WTC11 (cell line): Measurements from ENCODE around the gene TET3. TPM values are rescaled to one million over a fixed set of nuclear protein-coding genes. Genes with fewer than 3 reads are reported as not detected.

Experiments used
- ATAC-seq: fragments of 200-7000 bp; cut with Tn5 transposase; 2 replicates; pipeline ENCODE4 v1.10.0; 2021; ENCODE audit warnings: mild to moderate bottlenecking, moderate library complexity
- CTCF ChIA-PET: fragments of 300-600 bp; sonication (Branson Sonifier 250); formaldehyde crosslinking; loops from one replicate; lab custom pipeline; 2021; ENCODE audit warnings: antibody characterized with exemption; lab: Charles Lee
- POLR2A ChIA-PET: fragments of 350-600 bp; sonication (Branson Sonifier 250); formaldehyde crosslinking; loops from one replicate; lab custom pipeline; 2021; ENCODE audit warnings: antibody characterized with exemption; lab: Charles Lee
- DNase-seq: peaks from one replicate; pipeline ENCODE4 v3.0.0; 2021; ENCODE audit warnings: low spot score
- H3K27ac Mint-ChIP-seq: 2 replicates; pipeline ENCODE4 v1.8.0; 2021; ENCODE audit warnings: mixed read lengths
- H3K27me3 Mint-ChIP-seq: 2 replicates; pipeline ENCODE4 v1.8.0; 2021; ENCODE audit warnings: low read depth, mild to moderate bottlenecking, moderate library complexity, mixed read lengths
- H3K36me3 Mint-ChIP-seq: 2 replicates; pipeline ENCODE4 v1.8.0; 2021; ENCODE audit warnings: mixed read lengths
- H3K4me1 Mint-ChIP-seq: 2 replicates; pipeline ENCODE4 v1.8.0; 2022; ENCODE audit warnings: mixed read lengths
- H3K4me3 Mint-ChIP-seq: 2 replicates; pipeline ENCODE4 v1.8.0; 2021; ENCODE audit warnings: mild to moderate bottlenecking, moderate library complexity, mixed read lengths
- H3K9me3 Mint-ChIP-seq: 2 replicates; pipeline ENCODE4 v1.8.0; 2021; ENCODE audit warnings: mixed read lengths
- ATF3 ChIP-seq: sonication (generic); formaldehyde crosslinking; conservative IDR thresholded peaks from 2 replicates; pipeline ENCODE4 v1.8.1; 2022; ENCODE audit warnings: mild to moderate bottlenecking, missing genetic modification reagents
- CBFB ChIP-seq: sonication (generic); formaldehyde crosslinking; IDR thresholded peaks from 2 replicates; pipeline ENCODE4 v1.8.1; 2022; ENCODE audit warnings: mild to moderate bottlenecking, low read depth, missing genetic modification reagents
- E2F4 ChIP-seq: sonication (generic); formaldehyde crosslinking; IDR thresholded peaks from 2 replicates; pipeline ENCODE4 v1.8.1; 2022; ENCODE audit warnings: low read depth, mild to moderate bottlenecking, moderate library complexity, missing genetic modification reagents, borderline replicate concordance
- HMGA2 ChIP-seq: fragments of 250-450 bp; sonication (Bioruptor Pico); IDR thresholded peaks from 2 replicates; pipeline ENCODE4 v1.4.0; 2021; ENCODE audit warnings: mild to moderate bottlenecking, moderate library complexity
- HMGXB4 ChIP-seq: sonication (generic); formaldehyde crosslinking; IDR thresholded peaks from 2 replicates; pipeline ENCODE4 v1.8.1; 2023; ENCODE audit warnings: mild to moderate bottlenecking, moderate library complexity, missing genetic modification reagents
- KAT7 ChIP-seq: sonication (generic); formaldehyde crosslinking; IDR thresholded peaks from 2 replicates; pipeline ENCODE4 v1.8.1; 2023; ENCODE audit warnings: missing genetic modification reagents, mild to moderate bottlenecking, borderline replicate concordance
- MAX ChIP-seq: sonication (generic); formaldehyde crosslinking; IDR thresholded peaks from 2 replicates; pipeline ENCODE4 v1.8.0; 2022; ENCODE audit warnings: mild to moderate bottlenecking, missing genetic modification reagents
- MLX ChIP-seq: sonication (generic); formaldehyde crosslinking; IDR thresholded peaks from 2 replicates; pipeline ENCODE4 v1.8.1; 2023; ENCODE audit warnings: mild to moderate bottlenecking, missing genetic modification reagents, moderate library complexity
- MYBL2 ChIP-seq: sonication (generic); formaldehyde crosslinking; IDR thresholded peaks from 2 replicates; pipeline ENCODE4 v1.8.1; 2023; ENCODE audit warnings: mild to moderate bottlenecking, moderate library complexity, missing genetic modification reagents
- NFE2L1 ChIP-seq: sonication (generic); formaldehyde crosslinking; IDR thresholded peaks from 2 replicates; pipeline ENCODE4 v1.8.1; 2023; ENCODE audit warnings: missing genetic modification reagents
- NFYB ChIP-seq: sonication (generic); formaldehyde crosslinking; conservative IDR thresholded peaks from 2 replicates; pipeline ENCODE4 v1.8.0; 2022; ENCODE audit warnings: low read depth, missing genetic modification reagents
- PRRX2 ChIP-seq: fragments of 250-450 bp; sonication (Bioruptor Pico); IDR thresholded peaks from 2 replicates; pipeline ENCODE4 v1.8.0; 2021; ENCODE audit warnings: mild to moderate bottlenecking
- TP53 ChIP-seq: sonication (generic); formaldehyde crosslinking; IDR thresholded peaks from 2 replicates; pipeline ENCODE4 v1.8.1; 2023; ENCODE audit warnings: mild to moderate bottlenecking, missing genetic modification reagents
- USF1 ChIP-seq: sonication (generic); formaldehyde crosslinking; IDR thresholded peaks from 2 replicates; pipeline ENCODE4 v1.8.0; 2022; ENCODE audit warnings: mild to moderate bottlenecking, missing genetic modification reagents
- ZBTB21 ChIP-seq: sonication (generic); formaldehyde crosslinking; IDR thresholded peaks from 2 replicates; pipeline ENCODE4 v1.8.1; 2023; ENCODE audit warnings: mild to moderate bottlenecking, missing genetic modification reagents, borderline replicate concordance
- ZBTB43 ChIP-seq: sonication (generic); formaldehyde crosslinking; IDR thresholded peaks from 2 replicates; pipeline ENCODE4 v1.8.1; 2023; ENCODE audit warnings: mild to moderate bottlenecking, missing genetic modification reagents
- ZNF138 ChIP-seq: sonication (generic); formaldehyde crosslinking; conservative IDR thresholded peaks from 2 replicates; pipeline ENCODE4 v1.8.1; 2022; ENCODE audit warnings: mild to moderate bottlenecking, moderate library complexity, missing genetic modification reagents
- ZNF232 ChIP-seq: sonication (generic); formaldehyde crosslinking; IDR thresholded peaks from 2 replicates; pipeline ENCODE4 v1.8.0; 2022; ENCODE audit warnings: mild to moderate bottlenecking, missing genetic modification reagents
- ZNF263 ChIP-seq: sonication (generic); formaldehyde crosslinking; IDR thresholded peaks from 2 replicates; pipeline ENCODE4 v1.8.1; 2022; ENCODE audit warnings: low read depth, mild to moderate bottlenecking, moderate library complexity, missing genetic modification reagents
- ZNF425 ChIP-seq: fragments of 250-450 bp; sonication (Bioruptor Pico); conservative IDR thresholded peaks from 2 replicates; pipeline ENCODE4 v1.9.0; 2021; ENCODE audit warnings: mild to moderate bottlenecking
- ZNF512 ChIP-seq: sonication (generic); formaldehyde crosslinking; IDR thresholded peaks from 2 replicates; pipeline ENCODE4 v1.8.1; 2022; ENCODE audit warnings: missing genetic modification reagents, borderline replicate concordance
- ZNF671 ChIP-seq: fragments of 250-450 bp; sonication (Bioruptor Pico); IDR thresholded peaks from 2 replicates; pipeline ENCODE4 v1.8.0; 2021; ENCODE audit warnings: mild to moderate bottlenecking
- total RNA-seq: library from RNA; stranded (reverse); gene quantifications from 3 replicates; pipeline ENCODE4 v1.2.3, GENCODE V29; 2021

Gene TET3
- total RNA-seq, 1 experiment from 2014 or later, result 19.3 TPM

GRCh38 chr2:73968357-73968937 lies 16.3 kb upstream of the TET3 start (continued):
- TF ChIP-seq ATF3 (CRISPR knock-in tag) (no peak), MAX (CRISPR knock-in tag) (no peak)
- TF ChIP-seq, all 79 proteins: peak for 0

- CTCF ChIA-PET, result interaction anchor here (0.5 to 0.7 kb wide), 2 partner anchors 108 to 151 kb away, joined by 4 to 5 read pairs; no protein-coding TSS in a partner anchor
- TF ChIP-seq NFYB (CRISPR knock-in tag), result no peak
- no peak for TF ChIP-seq USF1 (CRISPR knock-in tag)
- no peak for TF ChIP-seq MLX (CRISPR knock-in tag)
- TF ChIP-seq E2F4 (CRISPR knock-in tag), result no peak
- TF ChIP-seq KAT7 (CRISPR knock-in tag), result no peak
- no peak for TF ChIP-seq PRRX2
- no peak for TF ChIP-seq ZNF425
- no peak for TF ChIP-seq ZBTB21
- TF ChIP-seq ZBTB43 (CRISPR knock-in tag), result no peak
- no peak for TF ChIP-seq ZNF232 (CRISPR knock-in tag)
- TF ChIP-seq HMGA2 (CRISPR knock-in tag), result no peak
- no peak for TF ChIP-seq ZNF263 (CRISPR knock-in tag)
- TF ChIP-seq CBFB, result no peak
- TF ChIP-seq ZNF138, result no peak
- TF ChIP-seq ZNF512 (CRISPR knock-in tag), result no peak
- TF ChIP-seq TP53 (CRISPR knock-in tag), result no peak
- TF ChIP-seq NFE2L1 (CRISPR knock-in tag), result no peak
- no peak for TF ChIP-seq MYBL2 (CRISPR knock-in tag)
- no peak for TF ChIP-seq HMGXB4 (CRISPR knock-in tag)
- no peak for TF ChIP-seq ZNF671
- TF ChIP-seq, all 79 proteins: peak for 0
- Mint-ChIP-seq H3K27ac (no peak overlapping the region), H3K4me1 (peaks cover 15% of the 10 kb centered on the region), H3K4me3 (no peak overlapping the region), H3K27me3 (no peaks in the 10 kb centered on the region; the same call in none of the 2 replicates), H3K36me3 (no peaks in the 10 kb centered on the region), H3K9me3 (no peaks in the 10 kb centered on the region)
- DNase-seq, result no peak
- POLR2A ChIA-PET, result no interaction called here
- ATAC-seq, result no peak
These were observed 15.4 kb upstream of the TET3 start for GRCh38 chr2:73969356-73969755.
